A549 (cell line): ENCODE measurements around the gene NFASC. TPM values are rescaled to one million over a fixed set of nuclear protein-coding genes. Genes with fewer than 3 reads are reported as not detected.

Source experiments
- ATAC-seq, 2 experiments: fragments of 200-7000 bp in 1 of 2; fragments of >200 bp in 1 of 2; cut with Nextera tagmentation in 1 of 2; cut with Tn5 transposase in 1 of 2; 3 replicates each; pipeline versions ENCODE4 v1.8.0 to v1.9.1; 2018 to 2020; ENCODE audit warnings: mild to moderate bottlenecking in 1 of 2, moderate library complexity in 1 of 2
- CTCF ChIA-PET: fragments of 300-600 bp; sonication (Branson Sonifier 250); formaldehyde crosslinking; extraction: SDS; loops from one replicate; lab custom pipeline; 2021; ENCODE audit warnings: antibody characterized with exemption, inconsistent platforms; lab: Yijun Ruan, JAX
- POLR2A ChIA-PET: fragments of 350-600 bp; formaldehyde crosslinking; extraction: SDS; loops from one replicate; lab custom pipeline; 2021; ENCODE audit warnings: antibody characterized with exemption, inconsistent platforms; lab: Yijun Ruan, JAX
- DNase-seq, 2 experiments: peaks; one replicate each; pipeline versions ENCODE4 v3.0.0 to v3.0.0-alpha.2; 2011 to 2016; ENCODE audit warnings: low read depth in 1 of 2, low spot score in 1 of 2
- FAIRE-seq: peaks from 2 replicates; lab custom pipeline; 2011; peaks lifted over from hg19 to GRCh38; lab: Jason Lieb, UNC
- H3K27ac ChIP-seq, 2 experiments: fragments of >200 bp; sonication (Bioruptor Twin); formaldehyde crosslinking; 3 replicates each; pipeline ENCODE4 v1.5.1; 2016 to 2017
- H3K4me1 ChIP-seq: fragments of >200 bp; sonication (Bioruptor Twin); formaldehyde crosslinking; 3 replicates; pipeline ENCODE4 v1.6.1; 2016
- H3K4me2 ChIP-seq: fragments of >200 bp; sonication (Bioruptor Twin); formaldehyde crosslinking; 3 replicates; pipeline ENCODE4 v1.6.1; 2016
- H3K4me3 ChIP-seq: fragments of >200 bp; sonication (Bioruptor Twin); formaldehyde crosslinking; 3 replicates; pipeline ENCODE4 v1.5.1; 2016
- H3K9me3 ChIP-seq: fragments of >200 bp; sonication (Bioruptor Twin); formaldehyde crosslinking; 3 replicates; pipeline ENCODE4 v1.6.1; 2016
- EP300 ChIP-seq, 2 experiments: fragments of >200 bp; sonication (Bioruptor Twin); formaldehyde crosslinking; IDR thresholded peaks; 2 replicates in 1 of 2; 3 replicates in 1 of 2; pipeline ENCODE4 v1.6.1; 2016 to 2017
- FOSL2 ChIP-seq, 2 experiments: fragments of 450-650 bp in 1 of 2; fragments of >200 bp in 1 of 2; sonication (Bioruptor Twin) in 1 of 2; formaldehyde crosslinking; IDR thresholded peaks; 2 replicates each; pipeline versions ENCODE4 v1.5.0 to v1.6.1; 2016 to 2020; ENCODE audit warnings: mild to moderate bottlenecking in 1 of 2, moderate library complexity in 1 of 2
- JUN ChIP-seq, 2 experiments: fragments of >200 bp; sonication (Bioruptor Twin); formaldehyde crosslinking; IDR thresholded peaks; 2 replicates in 1 of 2; 3 replicates in 1 of 2; pipeline ENCODE4 v1.6.1; 2016 to 2017
- MYC ChIP-seq: IDR thresholded peaks from 2 replicates; pipeline ENCODE4 v1.6.1; 2012; ENCODE audit warnings: mild to moderate bottlenecking, inconsistent platforms, low read length, improper control_type of control experiment, borderline replicate concordance
- NPAS2 ChIP-seq: fragments of 250-450 bp; sonication (Bioruptor Pico); IDR thresholded peaks from 2 replicates; pipeline ENCODE4 v1.8.0; 2022; ENCODE audit warnings: mild to moderate bottlenecking, moderate library complexity, borderline replicate concordance
- RFX5 ChIP-seq: fragments of 450-650 bp; IDR thresholded peaks from 2 replicates; pipeline ENCODE4 v1.7.1; 2014; ENCODE audit warnings: antibody characterized with exemption, mild to moderate bottlenecking, moderate library complexity
- ZFP36 ChIP-seq: fragments of 450-650 bp; IDR thresholded peaks from 2 replicates; pipeline ENCODE4 v1.6.1; 2014; ENCODE audit warnings: borderline replicate concordance; ENCODE audit not compliant: partially characterized antibody
- WGBS: methylation state at CpG from one replicate; pipeline ENCODE4 v1.1.6; 2017; ENCODE audit errors: missing lambda C conversion rate; 5-methylcytosine and 5-hydroxymethylcytosine counted together
- polyA plus RNA-seq, 4 experiments: library from polyadenylated mRNA; depleted of rRNA in 3 of 4; stranded (reverse); fragments of >200 nt; fragmentation: RNase III in 1 of 4; extraction: RNeasy Plus Mini Kit Qiagen cat#74134 plus additional on column Dnase treatment in 1 of 4; gene quantifications; 2 replicates in 3 of 4; 3 replicates in 1 of 4; pipeline ENCODE4 v1.2.3, GENCODE V29; 2011 to 2017
- TF ChIP-seq, protein P1 (sequence below): fragments of >200 bp; sonication (Bioruptor Twin); formaldehyde crosslinking; IDR thresholded peaks from 3 replicates; pipeline ENCODE4 v1.5.1; 2016
- TF ChIP-seq, protein P2 (sequence below): IDR thresholded peaks from 2 replicates; pipeline ENCODE4 v1.6.1; 2012; ENCODE audit warnings: low read depth, borderline replicate concordance
- TF ChIP-seq, protein P3 (sequence below): fragments of 200-600 bp; sonication (generic); IDR thresholded peaks from 2 replicates; pipeline ENCODE4 v1.6.1; 2016; ENCODE audit warnings: antibody characterized with exemption, mild to moderate bottlenecking, moderate library complexity

Gene NFASC
- polyA plus RNA-seq, 2 of the 4 experiments (the other 2 are of a cell fraction) = 0.27 to 0.39 TPM

DNA sequence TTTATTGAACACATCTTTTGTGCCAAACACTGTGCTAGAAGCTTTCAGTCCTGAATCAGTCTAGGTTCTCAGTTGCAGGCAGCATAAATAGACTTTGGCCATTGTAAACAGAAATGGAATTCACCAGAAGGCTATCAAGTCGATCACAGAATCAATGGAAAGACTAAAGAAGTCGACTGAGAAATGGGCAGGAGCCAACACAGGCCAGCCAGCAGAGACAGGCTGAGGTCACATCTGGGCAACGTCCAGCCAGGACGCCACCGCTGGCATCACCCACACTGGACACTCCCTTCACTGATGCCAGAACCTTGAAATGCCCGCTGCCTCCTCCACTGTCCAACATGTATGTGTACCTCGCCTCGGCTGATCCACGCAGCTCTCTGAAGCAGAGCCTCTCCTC is 166.9 kb downstream of the NFASC start:
- POLR2A ChIA-PET = no interaction called here
- H3K4me2 ChIP-seq = no peak overlapping the region
- no peak overlapping the region for H3K4me3 ChIP-seq
- ATAC-seq (no peak), DNase-seq (no peak), FAIRE-seq (no peak)
- H3K27ac ChIP-seq = no peak overlapping the region
- H3K4me1 ChIP-seq = no peaks in the 10 kb centered on the region
- no peaks in the 10 kb centered on the region for H3K9me3 ChIP-seq
- TF ChIP-seq, protein P1, sequence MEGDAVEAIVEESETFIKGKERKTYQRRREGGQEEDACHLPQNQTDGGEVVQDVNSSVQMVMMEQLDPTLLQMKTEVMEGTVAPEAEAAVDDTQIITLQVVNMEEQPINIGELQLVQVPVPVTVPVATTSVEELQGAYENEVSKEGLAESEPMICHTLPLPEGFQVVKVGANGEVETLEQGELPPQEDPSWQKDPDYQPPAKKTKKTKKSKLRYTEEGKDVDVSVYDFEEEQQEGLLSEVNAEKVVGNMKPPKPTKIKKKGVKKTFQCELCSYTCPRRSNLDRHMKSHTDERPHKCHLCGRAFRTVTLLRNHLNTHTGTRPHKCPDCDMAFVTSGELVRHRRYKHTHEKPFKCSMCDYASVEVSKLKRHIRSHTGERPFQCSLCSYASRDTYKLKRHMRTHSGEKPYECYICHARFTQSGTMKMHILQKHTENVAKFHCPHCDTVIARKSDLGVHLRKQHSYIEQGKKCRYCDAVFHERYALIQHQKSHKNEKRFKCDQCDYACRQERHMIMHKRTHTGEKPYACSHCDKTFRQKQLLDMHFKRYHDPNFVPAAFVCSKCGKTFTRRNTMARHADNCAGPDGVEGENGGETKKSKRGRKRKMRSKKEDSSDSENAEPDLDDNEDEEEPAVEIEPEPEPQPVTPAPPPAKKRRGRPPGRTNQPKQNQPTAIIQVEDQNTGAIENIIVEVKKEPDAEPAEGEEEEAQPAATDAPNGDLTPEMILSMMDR = no peak
- CTCF ChIA-PET = interaction anchor here (2.0 to 3.6 kb wide), 3 partner anchors 11 to 48 kb away, joined by 5 to 21 read pairs (median 10); no protein-coding TSS in a partner anchor
- 38% methylated on average over 9 of the region's 9 CpGs for WGBS

DNA sequence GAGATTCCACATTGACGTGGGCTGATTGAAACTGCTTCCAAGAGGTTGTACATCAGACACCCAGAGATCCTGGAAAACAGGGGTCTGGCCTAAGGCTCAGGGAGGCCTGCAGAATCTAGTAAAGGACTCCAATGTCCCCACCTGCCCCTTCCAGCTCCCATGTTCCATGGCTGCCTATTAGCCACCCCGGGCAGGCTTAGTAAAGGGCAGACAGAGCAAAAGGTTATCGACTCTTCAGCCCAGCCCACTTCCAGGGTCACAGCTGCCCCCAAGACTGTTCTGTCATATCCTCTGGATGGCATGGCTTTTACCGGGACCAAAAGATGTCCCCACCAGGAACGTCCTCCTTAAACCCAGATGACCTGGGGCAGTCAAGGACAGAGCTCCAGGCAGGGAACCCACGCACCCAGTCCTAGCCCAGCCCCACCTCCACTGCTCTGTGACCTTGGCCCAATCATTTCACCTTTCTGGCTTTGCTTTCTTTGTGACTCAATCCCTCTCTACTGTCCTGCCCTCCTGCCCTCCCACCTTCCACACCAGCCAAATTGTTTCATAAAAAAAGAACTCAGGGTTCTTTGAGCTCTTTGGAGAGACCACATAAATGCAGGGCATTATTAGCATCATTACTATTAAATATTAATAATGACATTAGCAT is 167.6 kb downstream of the NFASC start:
- TF ChIP-seq, protein P1 = no peak
- TF ChIP-seq ZFP36 (no peak), EP300 (IDR thresholded peaks at IDR 0.05) (no peak), JUN (IDR thresholded peaks at IDR 0.05) (no peak), NPAS2 (CRISPR knock-in tag) (no peak), FOSL2 (IDR thresholded peaks at IDR 0.05) (no peak), FOSL2 (CRISPR knock-in tag; IDR thresholded peaks at IDR 0.05) (no peak), RFX5 (no peak), MYC (no peak)
- TF ChIP-seq, protein P2, sequence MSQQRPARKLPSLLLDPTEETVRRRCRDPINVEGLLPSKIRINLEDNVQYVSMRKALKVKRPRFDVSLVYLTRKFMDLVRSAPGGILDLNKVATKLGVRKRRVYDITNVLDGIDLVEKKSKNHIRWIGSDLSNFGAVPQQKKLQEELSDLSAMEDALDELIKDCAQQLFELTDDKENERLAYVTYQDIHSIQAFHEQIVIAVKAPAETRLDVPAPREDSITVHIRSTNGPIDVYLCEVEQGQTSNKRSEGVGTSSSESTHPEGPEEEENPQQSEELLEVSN = no peak
- TF ChIP-seq, protein P3, sequence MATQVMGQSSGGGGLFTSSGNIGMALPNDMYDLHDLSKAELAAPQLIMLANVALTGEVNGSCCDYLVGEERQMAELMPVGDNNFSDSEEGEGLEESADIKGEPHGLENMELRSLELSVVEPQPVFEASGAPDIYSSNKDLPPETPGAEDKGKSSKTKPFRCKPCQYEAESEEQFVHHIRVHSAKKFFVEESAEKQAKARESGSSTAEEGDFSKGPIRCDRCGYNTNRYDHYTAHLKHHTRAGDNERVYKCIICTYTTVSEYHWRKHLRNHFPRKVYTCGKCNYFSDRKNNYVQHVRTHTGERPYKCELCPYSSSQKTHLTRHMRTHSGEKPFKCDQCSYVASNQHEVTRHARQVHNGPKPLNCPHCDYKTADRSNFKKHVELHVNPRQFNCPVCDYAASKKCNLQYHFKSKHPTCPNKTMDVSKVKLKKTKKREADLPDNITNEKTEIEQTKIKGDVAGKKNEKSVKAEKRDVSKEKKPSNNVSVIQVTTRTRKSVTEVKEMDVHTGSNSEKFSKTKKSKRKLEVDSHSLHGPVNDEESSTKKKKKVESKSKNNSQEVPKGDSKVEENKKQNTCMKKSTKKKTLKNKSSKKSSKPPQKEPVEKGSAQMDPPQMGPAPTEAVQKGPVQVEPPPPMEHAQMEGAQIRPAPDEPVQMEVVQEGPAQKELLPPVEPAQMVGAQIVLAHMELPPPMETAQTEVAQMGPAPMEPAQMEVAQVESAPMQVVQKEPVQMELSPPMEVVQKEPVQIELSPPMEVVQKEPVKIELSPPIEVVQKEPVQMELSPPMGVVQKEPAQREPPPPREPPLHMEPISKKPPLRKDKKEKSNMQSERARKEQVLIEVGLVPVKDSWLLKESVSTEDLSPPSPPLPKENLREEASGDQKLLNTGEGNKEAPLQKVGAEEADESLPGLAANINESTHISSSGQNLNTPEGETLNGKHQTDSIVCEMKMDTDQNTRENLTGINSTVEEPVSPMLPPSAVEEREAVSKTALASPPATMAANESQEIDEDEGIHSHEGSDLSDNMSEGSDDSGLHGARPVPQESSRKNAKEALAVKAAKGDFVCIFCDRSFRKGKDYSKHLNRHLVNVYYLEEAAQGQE = no peak
- no peak for FAIRE-seq
- Histone ChIP-seq H3K4me2 (no peak overlapping the region), H3K27ac (no peak overlapping the region), H3K4me1 (peaks cover 4% of the 10 kb centered on the region; the same call in 1 of the 3 replicates), H3K9me3 (no peaks in the 10 kb centered on the region), H3K4me3 (no peak overlapping the region)
- ChIA-PET POLR2A (no interaction called here), CTCF (interaction anchor here (0.8 to 3.6 kb wide), 7 partner anchors 9 to 231 kb away, joined by 4 to 21 read pairs (median 8); no protein-coding TSS in a partner anchor)
- ATAC-seq = no peak
- no peak for DNase-seq
- WGBS = 9% methylated on average over 5 of the region's 6 CpGs
